ENCODE data around the gene CLEC17A.
"Not testable (repeated sequence)": the region's sequence is repeated elsewhere in the genome, so short reads cannot be mapped to it uniquely, and the experiment has no call there.

The CLEC17A gene

DNA sequence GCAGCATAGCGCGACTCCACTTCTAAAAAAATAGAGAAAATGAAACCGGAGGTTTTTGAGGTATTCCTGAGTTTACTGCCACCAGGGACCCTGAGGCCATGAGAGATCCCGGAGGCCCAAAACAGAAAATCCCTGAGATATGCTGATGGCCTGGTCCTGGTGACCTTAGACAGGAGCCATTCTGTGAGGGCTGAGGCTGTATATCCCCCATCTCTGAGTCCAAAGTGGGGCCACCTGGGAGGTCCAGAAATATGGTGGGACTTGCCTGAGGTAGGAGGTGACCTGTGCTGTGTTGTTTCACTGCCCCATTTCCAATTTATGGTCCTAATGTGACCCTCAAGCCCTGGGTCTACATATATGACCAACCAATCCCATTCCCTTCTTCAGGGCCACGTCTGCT is 1.5 kb downstream of the CLEC17A start:
- not testable (repeated sequence) for DNase-seq

DNA sequence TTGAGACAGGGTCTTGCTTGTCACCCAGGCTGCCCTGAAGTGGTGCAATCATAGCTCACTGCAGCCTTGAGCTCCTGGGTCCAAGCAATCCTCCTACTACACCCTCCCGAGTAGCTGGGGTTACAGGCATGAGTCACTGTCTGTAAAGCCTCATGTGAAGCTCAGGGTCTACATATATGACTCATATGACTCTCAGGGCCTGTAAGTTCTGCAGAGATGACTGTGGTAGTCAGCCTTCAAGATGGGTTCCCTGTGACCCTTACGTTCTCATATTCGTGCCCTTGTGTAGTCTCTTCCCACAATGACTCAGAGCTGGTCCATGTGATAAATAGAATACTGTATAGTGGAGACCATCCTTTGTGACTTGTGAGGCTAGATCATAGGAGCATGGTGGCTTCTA is 2.3 kb downstream of the CLEC17A start:
- DNase-seq = not testable (repeated sequence)

DNA sequence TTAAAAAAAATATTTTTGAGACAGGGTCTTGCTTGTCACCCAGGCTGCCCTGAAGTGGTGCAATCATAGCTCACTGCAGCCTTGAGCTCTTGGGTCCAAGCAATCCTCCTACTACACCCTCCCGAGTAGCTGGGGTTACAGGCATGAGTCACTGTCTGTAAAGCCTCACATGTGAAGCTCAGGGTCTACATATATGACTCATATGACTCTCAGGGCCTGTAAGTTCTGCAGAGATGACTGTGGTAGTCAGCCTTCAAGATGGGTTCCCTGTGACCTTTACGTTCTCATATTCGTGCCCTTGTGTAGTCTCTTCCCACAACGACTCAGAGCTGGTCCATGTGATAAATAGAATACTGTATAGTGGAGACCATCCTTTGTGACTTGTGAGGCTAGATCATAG is 6.5 kb downstream of the CLEC17A start:
- not testable (repeated sequence) for DNase-seq

DNA sequence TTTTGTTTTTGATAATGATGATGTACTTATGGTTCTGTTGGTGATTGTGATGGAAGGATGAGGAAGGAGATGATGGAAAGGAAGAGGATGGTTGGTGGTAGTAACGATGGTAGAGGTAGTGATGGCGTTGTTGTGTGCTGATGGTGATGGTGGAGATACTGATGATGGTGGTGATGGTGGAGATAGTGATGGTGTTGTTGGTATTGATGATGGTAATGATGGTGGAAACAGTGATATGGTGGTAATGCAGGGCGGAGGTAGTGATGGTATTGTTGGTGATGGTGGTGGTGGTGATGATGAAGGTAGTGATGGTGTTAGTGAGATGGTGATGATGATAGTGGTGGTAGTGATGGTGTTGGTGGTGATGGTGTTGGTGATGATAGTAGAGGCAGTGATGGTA is 12.7 kb downstream of the CLEC17A start:
- no peak for DNase-seq

DNA sequence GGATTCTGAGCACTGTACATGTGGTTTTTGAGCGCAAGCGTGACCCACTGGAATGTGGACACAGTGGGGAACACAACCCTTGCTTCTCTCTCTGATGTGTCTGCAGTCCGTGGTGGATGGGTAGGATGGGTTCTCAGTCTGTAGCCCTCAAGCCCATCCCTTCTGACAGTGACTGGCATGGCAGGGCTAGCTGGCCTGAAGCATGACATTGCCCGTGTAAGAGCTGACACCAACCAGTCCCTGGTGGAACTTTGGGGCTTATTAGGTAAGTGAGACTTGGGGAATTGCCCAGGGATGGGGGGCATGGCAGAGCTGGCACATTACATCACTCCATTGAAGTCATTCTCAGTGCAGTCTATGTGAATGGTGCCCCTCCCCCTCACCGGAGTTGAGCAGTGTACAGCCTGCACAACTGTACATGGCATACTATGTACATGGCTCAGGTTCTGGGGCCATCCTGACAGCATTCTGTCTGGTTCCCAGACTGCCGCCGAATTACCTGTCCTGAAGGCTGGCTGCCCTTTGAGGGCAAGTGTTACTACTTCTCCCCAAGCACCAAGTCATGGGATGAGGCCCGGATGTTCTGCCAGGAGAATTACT is 16.8 kb downstream of the CLEC17A start:
- DNase-seq = no peak

DNA sequence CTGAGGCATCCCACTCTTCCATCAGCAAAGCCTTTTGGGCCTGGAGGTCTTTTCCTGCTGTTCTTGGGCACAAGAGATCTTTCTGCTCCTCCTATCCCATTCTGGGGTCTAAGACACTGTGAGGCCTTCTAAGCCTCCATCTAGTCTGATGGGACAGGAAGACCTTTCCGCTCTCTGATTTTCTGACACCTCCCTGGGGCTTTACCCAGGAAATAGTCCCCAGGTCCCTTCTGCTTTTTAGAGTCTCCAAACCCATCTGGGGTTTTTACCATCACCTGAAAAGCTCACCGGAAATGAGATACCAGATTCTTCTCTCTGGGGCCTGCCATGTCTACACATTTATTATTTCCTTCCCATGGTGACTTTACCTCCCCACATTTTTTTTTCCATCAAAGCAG is 21.1 kb downstream of the CLEC17A start:
- DNase-seq = no peak

DNA sequence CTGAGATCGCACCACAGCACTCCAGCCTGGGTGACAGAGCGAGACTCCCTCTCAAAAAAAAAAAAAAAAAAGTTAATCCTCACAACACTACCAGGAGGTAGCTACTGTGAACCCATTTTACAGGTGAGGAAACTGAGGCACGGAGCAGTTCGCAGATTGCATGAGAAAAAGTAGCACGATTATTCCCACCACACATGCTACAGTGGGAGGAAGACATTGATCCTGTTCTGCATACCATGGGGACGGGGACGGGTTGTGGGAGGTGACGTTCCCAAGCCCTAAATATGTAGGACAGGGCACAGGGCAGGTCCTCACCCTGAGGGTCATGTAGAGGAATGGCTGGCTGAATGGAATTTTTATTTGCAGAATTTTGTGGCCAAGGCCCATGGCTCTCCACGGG is 23.7 kb downstream of the CLEC17A start:
- DNase-seq = no peak

DNA sequence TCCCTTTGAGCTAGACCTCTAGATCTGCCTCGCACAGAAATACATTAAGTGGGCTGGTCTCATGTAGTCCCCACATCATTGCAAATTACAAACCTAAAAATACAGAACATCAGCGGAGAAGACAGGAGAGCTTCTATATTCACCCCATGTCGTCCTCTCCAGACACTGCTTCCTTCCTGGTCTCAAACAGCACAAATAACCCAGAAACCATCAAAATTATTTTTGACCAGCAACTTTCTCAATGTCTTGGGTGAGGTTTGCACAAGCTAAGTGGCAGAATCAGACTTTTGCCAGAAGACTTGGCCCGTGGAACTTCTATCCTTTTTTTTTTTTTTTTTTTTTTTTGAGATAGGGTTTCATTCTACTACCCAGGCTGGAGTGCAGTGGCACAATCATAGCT is 28.2 kb downstream of the CLEC17A start:
- no peak for DNase-seq

DNA sequence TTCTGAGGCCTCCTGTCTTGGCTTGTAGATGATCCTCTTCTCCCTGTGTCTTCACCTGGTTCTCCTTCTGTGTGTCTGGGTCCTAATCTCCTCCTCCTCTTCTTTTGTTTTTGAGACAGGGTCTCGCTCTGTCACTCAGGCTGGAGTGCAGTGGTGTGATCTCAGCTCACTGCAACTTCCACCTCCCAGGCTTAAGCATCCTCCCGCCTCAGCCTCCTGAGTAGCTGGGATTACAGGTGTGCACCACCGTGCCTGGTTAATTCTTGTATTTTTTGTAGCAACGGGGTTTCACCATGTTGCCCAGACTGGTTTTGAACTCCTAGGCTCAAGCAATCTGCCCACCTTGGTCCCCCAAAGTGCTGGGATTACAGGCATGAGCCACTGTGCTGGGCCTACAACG is 29.4 kb downstream of the CLEC17A start:
- not testable (repeated sequence) for DNase-seq

DNA sequence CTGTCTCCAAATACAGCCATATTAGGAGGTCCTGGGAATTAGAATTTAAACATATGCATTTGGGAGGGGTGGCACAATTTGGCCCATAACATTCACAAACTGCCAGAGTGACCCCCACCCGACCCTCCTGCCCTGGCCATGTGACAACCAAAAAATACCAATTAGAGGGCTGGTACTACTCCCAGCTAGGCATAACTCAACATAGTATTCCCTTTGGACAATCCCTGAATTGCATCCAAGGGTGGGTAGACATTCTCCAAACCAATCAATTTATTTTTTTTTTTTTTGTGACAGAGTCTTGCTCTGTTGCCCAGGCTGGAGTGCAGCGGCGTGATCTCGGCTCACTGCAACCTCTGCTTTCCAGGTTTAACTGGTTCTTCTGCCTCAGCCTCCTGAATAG is 29.8 kb downstream of the CLEC17A start:
- no peak for DNase-seq

DNA sequence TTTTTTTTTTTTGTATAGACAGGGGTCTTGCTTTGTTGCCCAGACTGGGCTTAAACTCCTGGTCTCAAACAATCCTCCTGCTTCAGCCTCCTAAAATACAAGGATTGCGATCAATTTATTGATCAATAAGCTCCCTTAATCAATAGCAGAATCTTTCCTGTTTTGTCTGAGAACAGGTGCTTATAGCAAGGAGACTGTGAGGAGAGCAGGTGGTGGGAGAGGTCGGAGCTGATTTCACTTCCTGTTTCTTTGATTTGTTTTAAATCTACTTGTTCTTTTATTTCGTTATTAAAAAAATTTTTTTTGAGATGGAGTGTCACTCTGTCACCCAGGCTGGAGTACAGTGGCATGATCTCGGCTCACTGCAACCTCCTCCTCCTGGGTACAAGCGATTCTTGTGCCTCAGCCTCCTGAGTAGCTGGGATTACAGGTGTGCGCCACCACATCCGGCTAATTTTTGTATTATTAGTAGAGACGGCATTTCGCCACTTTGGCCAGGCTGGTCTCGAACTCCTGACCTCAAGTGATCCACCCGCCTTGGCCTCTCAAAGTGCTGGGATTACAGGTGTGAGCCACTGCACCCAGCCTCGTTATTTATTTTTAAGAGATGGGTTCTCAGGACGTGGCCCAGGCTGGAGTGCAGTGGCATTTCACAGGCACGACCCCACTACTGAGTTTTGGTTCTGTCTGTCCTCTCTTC is 30.7 kb downstream of the CLEC17A start:
- DNase-seq = not testable (repeated sequence)

DNA sequence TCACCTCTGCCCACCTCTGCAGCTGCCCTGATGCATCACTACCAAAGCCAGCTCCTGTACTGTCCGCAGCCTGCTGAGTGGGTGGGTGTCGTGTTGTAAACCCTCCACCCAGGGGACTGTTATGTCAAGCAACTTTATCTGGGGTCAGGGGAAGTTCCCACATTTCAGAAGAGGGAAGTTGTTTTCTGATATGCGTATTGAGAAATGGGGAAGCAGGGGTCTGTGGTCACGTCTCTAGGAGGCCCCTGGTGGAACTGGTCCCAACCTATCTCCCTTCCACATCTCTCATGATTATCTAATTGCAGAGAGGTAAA is 31.2 kb downstream of the CLEC17A start:
- DNase-seq = no peak

DNA sequence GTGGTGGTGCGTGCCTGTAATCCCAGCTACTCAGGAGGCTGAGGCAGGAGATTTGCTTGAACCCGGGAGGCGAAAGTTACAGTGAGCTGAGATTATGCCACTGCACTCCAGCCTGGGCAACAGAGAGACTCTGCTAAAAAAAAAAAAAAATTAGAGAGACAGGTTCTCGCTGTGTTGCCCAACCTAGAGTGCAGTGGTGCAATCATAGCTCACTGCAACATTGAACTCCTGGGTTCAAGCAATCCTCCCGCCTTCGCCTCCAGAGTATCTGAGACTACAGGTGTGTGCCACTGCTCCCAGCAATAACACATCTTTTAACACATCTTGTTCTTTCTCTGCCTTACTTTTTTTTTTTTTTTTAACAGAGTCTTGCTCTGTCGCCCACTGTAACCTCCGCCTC is 32.7 kb downstream of the CLEC17A start:
- DNase-seq = no peak

DNA sequence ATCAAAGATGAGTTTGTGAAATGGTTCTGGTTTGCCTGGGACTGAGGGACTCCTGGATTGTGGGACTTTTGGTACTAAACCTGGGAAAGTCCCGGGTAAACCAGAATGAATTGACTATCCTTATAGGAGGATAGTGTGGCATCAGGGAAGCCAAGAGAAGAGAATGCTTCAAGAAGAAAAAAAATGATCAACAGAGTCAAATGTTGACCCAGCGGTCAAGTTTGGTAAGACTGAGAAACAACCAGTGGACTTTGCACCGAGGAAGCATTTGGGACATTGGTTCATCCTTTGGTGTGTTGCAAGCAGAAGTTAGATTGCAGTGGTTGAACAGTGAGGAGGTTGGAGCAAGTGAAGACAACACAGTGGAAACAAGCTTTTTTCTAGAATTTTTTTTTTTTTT is 33.5 kb downstream of the CLEC17A start:
- DNase-seq = no peak

DNA sequence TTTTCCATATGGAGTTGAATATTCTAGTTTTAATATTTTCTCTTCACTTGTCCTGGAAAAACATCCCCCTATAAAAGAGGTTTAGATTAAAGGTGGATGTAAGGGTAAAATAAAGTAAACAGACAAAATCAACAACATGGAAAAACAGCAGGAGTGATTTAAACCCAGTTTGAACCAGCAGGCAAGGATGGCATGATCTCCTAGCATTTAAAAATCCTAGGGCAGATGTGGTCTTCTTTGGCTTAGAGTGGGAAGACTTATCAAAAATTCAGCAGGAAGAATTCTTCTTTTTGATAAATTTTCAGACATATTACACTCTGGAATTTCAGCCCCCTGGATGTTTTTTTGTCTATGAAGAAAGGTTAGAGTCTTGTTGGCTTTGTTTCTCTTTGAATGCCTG is 36.5 kb downstream of the CLEC17A start:
- DNase-seq = no peak

DNA sequence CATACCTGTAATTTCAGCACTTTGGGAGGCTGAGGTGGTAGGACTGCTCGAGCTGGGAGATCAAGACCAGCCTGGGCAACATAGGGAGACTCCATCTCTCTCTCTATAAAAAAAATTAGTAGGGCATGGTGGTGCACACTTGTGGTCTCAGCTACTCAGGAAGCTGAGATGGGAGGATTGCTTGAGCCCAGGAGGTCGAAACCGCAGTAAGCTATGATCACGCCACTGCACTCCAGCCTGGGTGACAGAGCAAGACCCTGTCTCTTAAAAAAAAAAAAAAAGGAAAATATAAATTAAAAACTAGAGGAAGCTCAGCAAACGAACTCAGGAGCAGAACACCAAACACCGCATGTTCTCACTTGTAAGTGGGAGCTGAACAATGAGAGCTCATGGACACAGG is 41.6 kb downstream of the CLEC17A start:
- DNase-seq = not testable (repeated sequence)

DNA sequence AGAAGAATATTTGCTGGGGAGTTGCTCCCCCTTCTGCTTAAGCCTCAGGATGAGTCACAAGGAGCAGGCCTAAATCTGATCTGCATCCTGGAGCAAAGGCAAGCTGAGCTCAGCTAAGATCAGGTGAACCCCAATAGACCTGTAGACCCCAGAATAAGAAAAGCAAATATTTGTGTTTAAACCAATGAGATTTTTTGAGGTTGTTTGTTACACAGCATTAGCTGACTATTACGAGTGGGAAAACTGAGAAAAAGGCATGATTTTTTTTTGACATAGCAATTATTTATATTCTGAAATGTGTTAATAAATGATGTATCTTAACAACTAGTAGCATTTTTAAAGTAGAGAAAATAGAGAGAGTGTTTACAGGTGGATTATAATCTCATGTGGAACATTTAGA is 46.7 kb downstream of the CLEC17A start:
- DNase-seq = no peak

DNA sequence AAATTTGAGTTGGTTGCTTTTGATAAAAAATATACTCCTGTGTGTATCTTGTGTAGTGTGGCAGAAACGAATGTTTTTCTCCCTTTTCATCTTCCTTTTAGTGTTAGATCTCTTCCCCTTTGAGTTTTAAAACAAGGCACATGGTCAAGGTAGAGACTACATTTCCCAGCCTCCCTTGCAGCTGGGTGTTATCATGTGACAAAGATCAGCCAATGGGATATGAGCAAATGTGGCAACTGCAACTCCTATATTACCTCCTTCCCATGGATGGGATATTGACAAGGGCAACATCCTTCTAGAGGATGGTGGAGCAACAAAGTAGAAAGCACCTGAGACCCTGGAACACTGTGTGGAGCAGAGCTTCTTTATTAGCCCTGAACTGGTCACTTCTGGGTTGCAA is 49.4 kb downstream of the CLEC17A start:
- peak; percentile 28 for DNase-seq

DNA sequence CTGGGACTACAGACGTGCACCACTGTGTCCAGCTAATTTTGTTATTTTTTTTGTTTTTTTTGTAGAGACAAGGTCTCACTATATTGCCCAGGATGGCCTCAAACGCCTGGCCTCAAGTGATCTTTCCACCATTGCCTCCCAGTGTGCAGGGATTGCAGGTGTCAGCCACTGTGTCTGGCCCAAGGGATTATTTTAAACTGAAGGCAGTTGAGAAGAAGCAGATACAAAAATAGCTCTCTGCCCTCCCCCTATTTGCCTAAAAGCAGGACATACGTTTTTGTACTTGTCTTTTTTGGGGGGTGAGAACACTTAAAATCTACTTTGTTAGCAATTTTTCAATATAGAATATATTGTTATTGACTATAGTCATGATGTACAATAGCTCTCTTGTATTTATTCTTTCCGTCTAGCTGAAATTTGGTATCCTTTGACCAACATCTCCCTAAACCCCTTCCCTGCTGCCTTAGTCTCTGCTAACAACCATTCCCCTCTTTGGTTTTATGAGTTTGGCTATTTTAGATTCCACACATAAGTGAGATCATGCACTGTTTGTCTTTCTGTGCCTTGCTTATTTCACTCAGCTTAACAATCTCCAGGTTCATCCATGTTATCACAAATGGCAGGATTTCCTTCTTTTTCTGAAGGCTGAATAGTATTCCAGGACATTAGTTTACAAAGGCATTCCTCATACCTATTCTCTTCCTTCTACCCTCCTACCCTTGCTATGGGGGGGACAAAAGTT is 56.8 kb downstream of the CLEC17A start:
- DNase-seq = no peak

DNA sequence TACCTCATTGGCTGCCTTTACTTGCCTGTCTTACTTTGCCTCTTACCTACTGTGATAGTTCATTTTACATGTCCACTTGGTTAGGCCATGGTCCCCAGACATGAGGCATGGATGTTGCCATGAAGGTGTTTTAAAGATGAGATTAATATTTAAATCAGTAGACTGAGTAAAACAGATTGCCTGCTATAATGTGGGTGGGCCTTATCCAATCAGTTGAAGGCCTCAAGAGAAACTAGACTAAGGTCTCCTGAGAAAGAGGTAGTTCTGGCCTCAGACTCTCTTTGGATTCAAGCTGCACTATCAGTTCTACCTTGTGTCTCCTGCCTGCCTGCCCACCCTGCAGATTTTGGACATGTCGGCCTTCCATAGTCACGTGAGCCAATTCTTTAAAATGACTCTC is 65.6 kb downstream of the CLEC17A start:
- no peak for DNase-seq

DNA sequence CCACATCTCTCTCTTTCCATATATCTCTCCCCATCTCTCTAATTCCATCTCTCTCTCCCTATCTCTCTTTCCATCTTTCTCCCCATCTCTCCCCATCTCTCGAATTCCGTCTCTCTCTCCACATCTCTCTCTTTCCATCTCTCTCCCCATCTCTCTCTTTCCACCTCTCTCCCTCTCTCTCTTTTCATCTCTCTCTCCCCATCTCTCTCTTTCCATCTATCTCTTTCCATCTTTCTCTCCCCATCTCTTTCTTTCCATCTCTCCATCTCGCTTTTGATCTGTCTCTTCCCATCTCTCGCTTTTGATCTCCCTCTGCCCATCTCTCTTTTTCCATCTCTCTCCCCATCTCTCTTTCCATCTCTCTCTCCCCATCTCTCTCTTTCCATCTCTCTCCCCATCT is 66.1 kb downstream of the CLEC17A start:
- DNase-seq = no peak

DNA sequence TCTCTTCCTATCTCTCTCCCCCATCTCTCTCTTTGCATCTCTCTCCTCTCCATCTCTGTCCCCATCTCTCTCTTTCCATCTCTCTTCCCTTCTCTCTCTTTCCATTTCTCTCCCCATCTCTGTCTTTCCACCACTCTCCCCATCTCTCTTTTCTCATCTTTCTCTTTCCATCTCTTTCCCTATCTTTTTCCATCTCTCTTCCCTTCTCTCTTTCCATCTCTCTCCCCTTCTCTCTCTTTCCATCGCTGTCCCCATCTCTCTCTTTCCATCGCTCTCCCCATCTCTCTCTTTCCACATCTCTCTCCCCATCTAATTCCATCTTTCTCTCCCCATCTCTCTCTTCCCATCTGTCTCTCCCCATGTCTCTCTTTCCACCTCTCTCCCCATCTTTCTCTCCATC is 67.3 kb downstream of the CLEC17A start:
- no peak for DNase-seq

DNA sequence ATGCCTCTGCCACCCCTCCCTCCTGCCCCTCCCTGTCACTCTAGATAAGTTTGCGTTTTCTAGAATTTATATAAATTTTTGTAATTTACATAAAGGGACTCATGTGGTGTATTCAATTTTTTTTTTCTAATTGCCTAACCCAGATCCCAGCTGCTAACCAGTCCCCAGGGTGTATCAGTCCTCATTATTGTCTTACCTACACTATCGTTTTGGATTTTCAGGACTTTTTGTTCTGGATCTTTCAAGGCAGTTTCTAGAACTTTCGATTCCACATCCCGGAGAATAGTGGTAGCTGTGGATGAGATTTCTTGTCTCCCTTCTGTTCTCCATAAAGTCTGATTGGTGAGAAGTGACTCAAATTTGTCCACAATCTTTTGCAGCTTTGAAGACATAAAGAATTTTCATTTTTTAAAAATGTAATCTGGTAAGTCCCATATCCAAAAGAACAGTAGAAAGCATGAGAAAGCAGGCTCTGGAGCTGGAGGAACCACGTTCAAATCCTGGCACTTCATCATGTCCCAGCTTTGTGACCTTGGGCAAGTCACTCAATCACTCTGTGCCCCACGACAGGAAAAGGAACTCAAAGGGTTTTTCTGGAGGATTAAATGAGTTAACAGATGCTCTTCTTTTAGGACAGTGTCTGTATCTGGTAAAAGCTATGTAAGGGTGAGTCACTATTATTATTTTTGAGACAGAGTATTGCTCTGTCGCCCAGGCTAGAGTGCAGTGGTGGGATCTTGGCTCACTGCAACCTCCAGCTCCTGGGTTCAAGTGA is 72.1 kb downstream of the CLEC17A start:
- DNase-seq = no peak

DNA sequence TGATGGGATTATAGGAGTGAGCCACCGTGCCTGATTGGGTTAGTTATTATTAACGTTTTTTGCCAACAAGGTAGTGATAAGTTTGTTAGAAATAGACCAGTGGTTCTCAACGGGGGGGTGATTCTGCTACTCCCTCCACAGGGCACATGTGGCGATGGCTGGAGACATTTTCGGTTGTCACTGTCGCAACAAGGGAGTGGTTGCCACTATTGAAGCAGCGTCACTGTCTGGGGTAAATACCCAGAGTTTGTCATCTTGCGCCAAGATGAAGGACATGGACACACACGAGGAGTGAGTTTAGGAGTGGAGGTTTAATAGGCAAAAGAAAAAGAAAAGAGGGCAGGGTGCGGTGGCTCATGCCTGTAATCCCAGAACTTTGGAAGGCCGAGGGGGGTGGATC is 72.8 kb downstream of the CLEC17A start:
- no peak for DNase-seq

All from DMS53 (cell line).